GM19035 (cell line): ENCODE data around the gene TTC23.
A peak's percentile ranks its signal among the peaks of the same experiment; 100 is the strongest.

Experiments
- ATAC-seq: cut with Tn5 transposase; IDR thresholded peaks from one replicate; pipeline ENCODE4 v1.9.1; 2021; ENCODE audit not compliant: unreplicated experiment

TTC23 gene

DNA sequence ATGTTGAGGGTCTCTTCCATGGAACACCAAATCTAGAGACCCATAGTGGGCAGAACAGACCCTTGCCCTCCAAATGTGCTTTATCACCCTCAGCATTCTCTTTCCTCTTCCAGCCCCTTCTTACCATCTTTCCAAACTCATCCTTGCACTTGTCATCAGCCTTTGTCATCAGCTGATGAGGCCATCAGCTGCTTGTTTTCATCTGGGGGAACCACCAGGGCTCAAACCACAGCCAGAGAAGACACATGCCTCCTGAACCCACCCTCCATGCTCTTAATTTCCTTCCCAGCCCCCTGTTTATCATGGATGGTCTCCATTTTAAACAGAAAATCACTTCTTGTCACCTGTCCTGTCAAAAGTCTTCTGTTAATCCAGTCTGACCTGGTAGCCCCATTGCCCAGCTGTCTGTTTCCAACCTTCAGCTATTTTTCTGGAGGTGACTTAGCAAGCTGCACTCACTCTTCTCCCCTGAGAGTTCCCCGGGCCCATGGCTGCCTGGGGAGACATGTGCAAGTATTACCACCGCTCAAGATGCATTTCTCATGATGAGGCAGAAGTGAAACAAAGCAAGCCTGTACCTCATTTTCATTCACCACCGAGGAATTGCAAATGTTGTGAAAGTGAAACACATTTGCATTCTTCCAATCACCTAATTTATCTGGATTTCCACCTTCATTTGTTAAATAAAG, 159.2 kb downstream of the TTC23 start:
- ATAC-seq = peak; percentile 100

DNA sequence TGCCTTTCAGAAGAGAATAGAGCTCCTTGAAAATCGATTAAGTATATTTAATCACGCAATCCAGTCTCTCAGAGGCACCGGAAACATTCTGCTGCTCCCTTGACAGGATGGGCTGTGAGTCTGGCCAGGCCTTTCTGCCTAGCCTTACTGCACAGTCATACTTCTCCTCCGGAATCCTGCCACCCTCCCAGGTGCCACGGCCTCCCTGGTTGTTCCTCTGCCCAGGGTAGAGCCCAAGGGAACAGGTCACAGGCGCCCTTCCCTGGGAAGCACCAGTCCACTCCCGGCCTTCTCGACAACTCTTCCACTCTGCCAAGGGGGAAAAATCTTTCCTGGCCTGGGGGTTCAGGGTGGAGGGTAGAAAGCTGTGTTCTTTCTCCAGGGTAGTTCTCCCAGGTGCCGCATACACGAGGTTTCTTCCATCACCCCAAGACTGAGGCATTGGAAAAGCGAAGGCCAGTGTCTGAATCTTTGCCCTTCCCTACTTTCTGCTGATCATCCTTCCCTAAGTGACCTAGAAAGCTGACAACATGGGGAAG, 161.9 kb downstream of the TTC23 start:
- no peak for ATAC-seq

DNA sequence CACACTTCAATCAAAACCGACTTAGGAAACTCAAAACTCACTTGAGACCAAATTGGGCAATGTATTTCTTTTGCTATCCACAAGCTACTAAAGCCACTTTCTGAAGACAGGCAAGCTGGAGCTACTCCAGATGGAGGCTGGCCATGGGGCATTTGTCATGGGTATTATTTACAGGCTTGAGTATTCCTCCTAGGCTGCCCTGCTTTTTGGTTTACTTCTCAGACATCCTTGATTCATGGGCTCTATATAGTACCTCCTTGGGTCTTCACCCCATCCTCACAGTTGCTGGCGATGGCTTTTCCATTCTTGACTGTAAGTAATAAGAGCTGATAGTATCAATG, 163.1 kb downstream of the TTC23 start:
- ATAC-seq = no peak
